IMR-90 (cell line): ENCODE data around the gene CCSER1.

ENCODE experiments used
- CHD1 ChIP-seq: IDR thresholded peaks from 2 replicates; pipeline ENCODE4 v1.6.1; 2012; ENCODE audit warnings: low read depth, low read length, improper control_type of control experiment
- CTCF ChIP-seq: conservative IDR thresholded peaks from 2 replicates; pipeline ENCODE4 v1.5.1; 2012; ENCODE audit warnings: mild to moderate bottlenecking, low read depth, low read length, improper control_type of control experiment
- ELK1 ChIP-seq: fragments of 150-350 bp; IDR thresholded peaks from 2 replicates; pipeline ENCODE4 v1.6.1; 2016; ENCODE audit warnings: low read depth, mild to moderate bottlenecking, low read length, moderate library complexity, borderline replicate concordance
- FOS ChIP-seq: fragments of 150-350 bp; IDR thresholded peaks from 2 replicates; pipeline ENCODE4 v1.6.1; 2016; ENCODE audit warnings: low read depth, low read length
- MAFK ChIP-seq: IDR thresholded peaks from 2 replicates; pipeline ENCODE4 v1.6.1; 2012; ENCODE audit warnings: low read depth, low read length, improper control_type of control experiment
- MAZ ChIP-seq: IDR thresholded peaks from 2 replicates; pipeline ENCODE4 v1.6.1; 2012; ENCODE audit warnings: low read depth, mild to moderate bottlenecking, low read length, improper control_type of control experiment, moderate library complexity, borderline replicate concordance
- MXI1 ChIP-seq: IDR thresholded peaks from 2 replicates; pipeline ENCODE4 v1.6.1; 2012; ENCODE audit warnings: low read depth, mild to moderate bottlenecking, low read length, moderate library complexity, borderline replicate concordance
- POLR2A ChIP-seq: IDR thresholded peaks from 2 replicates; pipeline ENCODE4 v1.6.1; 2012; ENCODE audit warnings: mild to moderate bottlenecking, low read depth, low read length
- RAD21 ChIP-seq: IDR thresholded peaks from 2 replicates; pipeline ENCODE4 v1.6.1; 2012; ENCODE audit warnings: low read length, improper control_type of control experiment
- RCOR1 ChIP-seq: IDR thresholded peaks from 2 replicates; pipeline ENCODE4 v1.6.1; 2012; ENCODE audit warnings: mild to moderate bottlenecking, low read length, improper control_type of control experiment; ENCODE audit not compliant: insufficient replicate concordance
- RFX5 ChIP-seq: IDR thresholded peaks from 2 replicates; pipeline ENCODE4 v1.8.0; 2012; ENCODE audit warnings: low read depth, mild to moderate bottlenecking, low read length, moderate library complexity
- SMC3 ChIP-seq: fragments of 150-350 bp; IDR thresholded peaks from 2 replicates; pipeline ENCODE4 v1.6.1; 2016; ENCODE audit warnings: low read depth, mild to moderate bottlenecking, antibody characterized with exemption, low read length, moderate library complexity
- USF2 ChIP-seq: fragments of 150-350 bp; IDR thresholded peaks from 2 replicates; pipeline ENCODE4 v1.6.1; 2017; ENCODE audit warnings: mild to moderate bottlenecking, antibody characterized with exemption, low read length, low read depth

- TF ChIP-seq POLR2A (no peak), CTCF (no peak), FOS (no peak), MAFK (no peak), MXI1 (no peak), RCOR1 (no peak), MAZ (no peak), RAD21 (no peak), RFX5 (no peak), SMC3 (no peak), ELK1 (no peak), CHD1 (no peak), USF2 (no peak)
These were observed 14.5 kb upstream of the CCSER1 start for GRCh38 chr4:90112715-90113114.
